ENCODE data around the gene SYK. TPM values are rescaled to one million over a fixed set of nuclear protein-coding genes. Genes with fewer than 3 reads are reported as not detected.

The SYK gene
- total RNA-seq, 1 experiment from 2014 or later, result 5.9 TPM

DNA sequence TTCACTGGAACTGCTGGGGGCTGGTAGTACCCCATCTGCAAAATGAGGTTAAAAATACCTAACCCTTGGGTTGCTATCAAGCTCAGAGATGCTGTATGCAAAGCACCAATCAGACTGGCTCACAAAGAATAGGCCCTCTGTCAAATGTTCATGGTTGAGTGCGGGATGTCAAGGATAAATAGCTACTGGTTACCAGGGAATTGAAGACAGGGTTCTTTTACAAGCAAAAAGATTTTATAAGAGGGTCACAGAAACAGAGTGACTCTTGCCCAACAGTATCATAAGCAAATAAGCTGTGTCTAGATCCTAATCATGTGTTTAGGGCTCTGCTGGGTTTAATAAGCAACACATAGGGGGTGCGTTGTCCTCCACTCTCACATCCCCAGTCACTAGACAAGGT lies 11.9 kb downstream of the SYK start:
- peaks cover 18% of the 10 kb centered on the region for H3K4me1 Mint-ChIP-seq (ENCODE audit: insufficient read depth, unreplicated experiment)
- no peaks in the 10 kb centered on the region for H3K27me3 Mint-ChIP-seq (ENCODE audit: insufficient read depth, unreplicated experiment)
- CTCF ChIA-PET, result interaction anchor here (0.7 kb wide), 1 partner anchor 1951 kb away, joined by 4 read pairs; no protein-coding TSS in a partner anchor
- no peak overlapping the region for H3K27ac Mint-ChIP-seq (ENCODE audit: low read depth, unreplicated experiment)
- no peak for DNase-seq (ENCODE audit: unreplicated experiment)
- BruUV-seq (replicated peaks), result no TSS peak
- TF ChIP-seq CTCF (IDR thresholded peaks at IDR 0.05; ENCODE audit: unreplicated experiment), result no peak
- POLR2A ChIA-PET, result no interaction called here
- no peak overlapping the region for H3K4me3 Mint-ChIP-seq (ENCODE audit: unreplicated experiment)
- H3K9me3 Mint-ChIP-seq (ENCODE audit: unreplicated experiment), result peaks cover 6% of the 10 kb centered on the region
- intact Hi-C loops (cut with micrococcal nuclease), result no loop called here
- no peaks in the 10 kb centered on the region for H3K36me3 Mint-ChIP-seq (ENCODE audit: insufficient read depth, unreplicated experiment)

GRCh38 chr9:90814355-90814754 lies 12.7 kb downstream of the SYK start:
- no peak overlapping the region for H3K27ac Mint-ChIP-seq (ENCODE audit: low read depth, unreplicated experiment)
- peaks cover 13% of the 10 kb centered on the region for H3K4me1 Mint-ChIP-seq (ENCODE audit: insufficient read depth, unreplicated experiment)
- DNase-seq (ENCODE audit: unreplicated experiment), result no peak
- no TSS peak for BruUV-seq (replicated peaks)
- POLR2A ChIA-PET, result no interaction called here
- no peaks in the 10 kb centered on the region for H3K36me3 Mint-ChIP-seq (ENCODE audit: insufficient read depth, unreplicated experiment)
- CTCF ChIA-PET, result no interaction called here
- TF ChIP-seq CTCF (IDR thresholded peaks at IDR 0.05; ENCODE audit: unreplicated experiment), result no peak
- H3K4me3 Mint-ChIP-seq (ENCODE audit: unreplicated experiment), result no peak overlapping the region
- intact Hi-C loops (cut with micrococcal nuclease), result no loop called here
- no peaks in the 10 kb centered on the region for H3K27me3 Mint-ChIP-seq (ENCODE audit: insufficient read depth, unreplicated experiment)
- H3K9me3 Mint-ChIP-seq (ENCODE audit: unreplicated experiment), result peaks cover 6% of the 10 kb centered on the region

DNA sequence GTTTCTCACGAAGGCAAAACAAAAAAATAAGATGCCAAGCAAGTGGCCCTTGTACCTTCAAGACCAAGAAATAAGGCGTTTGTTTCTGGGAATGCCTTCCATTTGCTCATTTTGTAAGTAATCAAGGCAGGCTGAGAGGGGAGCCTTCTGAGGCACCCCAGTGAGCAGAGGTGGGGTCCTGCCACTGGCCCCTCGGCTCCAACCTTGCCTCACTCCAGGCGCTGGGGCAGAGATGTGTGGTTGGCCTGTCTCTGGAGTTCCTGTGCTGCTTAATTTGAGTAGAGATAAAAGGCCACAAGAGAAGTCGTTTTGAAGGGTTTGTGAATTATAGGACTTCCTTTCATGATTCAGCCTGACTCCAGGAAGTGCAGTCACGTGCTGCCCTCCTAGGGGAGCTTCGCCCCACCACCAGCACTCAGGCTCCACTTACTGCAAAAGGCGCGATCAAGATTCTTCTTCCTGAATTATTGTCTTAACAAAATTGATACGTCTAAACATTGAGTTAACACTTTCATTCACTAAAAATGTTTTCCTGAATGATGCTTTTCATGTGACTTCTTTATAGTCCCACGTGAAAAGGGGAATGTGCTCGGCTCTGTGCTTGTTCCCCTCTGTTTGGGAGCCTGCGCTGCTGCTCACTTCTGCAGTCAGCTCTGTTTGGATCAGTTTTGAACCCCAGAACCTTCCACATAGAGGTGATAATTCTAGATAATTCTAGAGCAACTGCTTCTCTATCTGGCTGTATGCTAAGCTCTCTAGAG lies 13.7 kb downstream of the SYK start:
- Mint-ChIP-seq H3K27me3 (ENCODE audit: insufficient read depth, unreplicated experiment) (no peaks in the 10 kb centered on the region), H3K4me3 (ENCODE audit: unreplicated experiment) (no peak overlapping the region), H3K27ac (ENCODE audit: low read depth, unreplicated experiment) (no peak overlapping the region), H3K9me3 (ENCODE audit: unreplicated experiment) (peaks cover 6% of the 10 kb centered on the region), H3K4me1 (ENCODE audit: insufficient read depth, unreplicated experiment) (peaks cover 12% of the 10 kb centered on the region), H3K36me3 (ENCODE audit: insufficient read depth, unreplicated experiment) (no peaks in the 10 kb centered on the region)
- no peak for DNase-seq (ENCODE audit: unreplicated experiment)
- ChIA-PET POLR2A (no interaction called here), CTCF (interaction anchor here (0.5 kb wide), 1 partner anchor 415 kb away, joined by 4 read pairs; no protein-coding TSS in a partner anchor)
- intact Hi-C loops (cut with micrococcal nuclease), result no loop called here
- BruUV-seq (replicated peaks), result no TSS peak
- no peak for TF ChIP-seq CTCF (IDR thresholded peaks at IDR 0.05; ENCODE audit: unreplicated experiment)

DNA sequence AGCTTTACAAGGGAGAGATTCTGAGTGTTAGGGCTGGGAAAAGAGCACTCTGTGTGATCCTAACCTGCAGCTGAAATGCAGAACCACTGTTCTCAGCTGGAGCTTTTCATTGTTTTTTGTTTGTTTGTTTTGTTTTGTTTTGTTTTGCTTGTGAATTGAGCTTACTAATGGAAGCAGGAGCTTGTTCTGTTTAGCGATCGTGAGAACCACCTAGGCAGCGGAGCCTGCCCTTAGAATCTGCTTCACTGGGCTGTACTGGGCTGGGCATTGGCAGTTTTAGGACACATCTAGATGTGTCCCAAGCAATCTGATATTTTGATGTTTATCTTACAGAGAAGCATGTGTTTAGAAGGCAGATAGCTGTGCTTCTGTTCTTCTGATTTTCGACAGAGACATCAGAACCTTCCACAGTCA lies 14.3 kb downstream of the SYK start:
- POLR2A ChIA-PET, result no interaction called here
- Mint-ChIP-seq H3K4me3 (ENCODE audit: unreplicated experiment) (no peak overlapping the region), H3K27ac (ENCODE audit: low read depth, unreplicated experiment) (no peak overlapping the region), H3K9me3 (ENCODE audit: unreplicated experiment) (peaks cover 6% of the 10 kb centered on the region), H3K27me3 (ENCODE audit: insufficient read depth, unreplicated experiment) (no peaks in the 10 kb centered on the region), H3K4me1 (ENCODE audit: insufficient read depth, unreplicated experiment) (peaks cover 7% of the 10 kb centered on the region), H3K36me3 (ENCODE audit: insufficient read depth, unreplicated experiment) (no peaks in the 10 kb centered on the region)
- no peak for TF ChIP-seq CTCF (IDR thresholded peaks at IDR 0.05; ENCODE audit: unreplicated experiment)
- CTCF ChIA-PET, result interaction anchor here (0.5 kb wide), 1 partner anchor 416 kb away, joined by 4 read pairs; no protein-coding TSS in a partner anchor
- intact Hi-C loops (cut with micrococcal nuclease), result no loop called here
- no TSS peak for BruUV-seq (replicated peaks)
- DNase-seq (ENCODE audit: unreplicated experiment), result no peak

Measured in MCF 10A (cell line).